Endothelial cell of umbilical vein (primary cell): Measurements from ENCODE around the gene SPG7. TPM values are rescaled to one million over a fixed set of nuclear protein-coding genes. Genes with fewer than 3 reads are reported as not detected.
A peak's percentile ranks its signal among the peaks of the same experiment; 100 is the strongest.

ENCODE experiments used
- BruUV-seq: library from RNA; stranded (reverse); fragments of 400-500 nt; replicated peaks from 2 replicates; lab custom pipeline; 2021; lab: Mats Ljungman, UMichigan
- CTCF ChIA-PET: fragments of 300-600, 350-600 bp; sonication (Branson Sonifier 250); formaldehyde crosslinking; loops from one replicate; lab custom pipeline; 2021; ENCODE audit warnings: antibody characterized with exemption, inconsistent platforms; lab: Charles Lee
- POLR2A ChIA-PET: fragments of 300-600, 350-600 bp; sonication (Branson Sonifier 250); formaldehyde crosslinking; loops from one replicate; lab custom pipeline; 2021; ENCODE audit warnings: antibody characterized with exemption, inconsistent platforms; lab: Charles Lee
- DNase-seq: peaks from one replicate; pipeline ENCODE4 v3.0.0-alpha.2; 2011; ENCODE audit warnings: low read depth, low spot score
- FAIRE-seq: peaks from 2 replicates; lab custom pipeline; 2011; peaks lifted over from hg19 to GRCh38; lab: Jason Lieb, UNC
- H2AFZ ChIP-seq: 2 replicates; pipeline ENCODE4 v1.6.0; 2012; ENCODE audit warnings: low read depth, low read length, control low read depth, inconsistent platforms
- H3K27ac ChIP-seq: 2 replicates; pipeline ENCODE4 v1.5.1; 2011; ENCODE audit warnings: low read depth, mild to moderate bottlenecking, control low read depth, low read length, moderate library complexity; ENCODE audit not compliant: insufficient read depth
- H3K27me3 ChIP-seq, 2 experiments: 2 replicates each; pipeline versions ENCODE4 v1.6.0 to v1.6.1; 2011; ENCODE audit warnings: low read length in 2 of 2, mixed read lengths in 1 of 2; ENCODE audit not compliant: control insufficient read depth in 2 of 2, insufficient read depth in 2 of 2
- H3K36me3 ChIP-seq, 2 experiments: 2 replicates in 1 of 2; 3 replicates in 1 of 2; pipeline ENCODE4 v1.5.1; 2011; ENCODE audit warnings: low read length in 2 of 2, mild to moderate bottlenecking in 1 of 2, moderate library complexity in 1 of 2; ENCODE audit not compliant: control insufficient read depth in 2 of 2, insufficient read depth in 2 of 2; ENCODE audit errors: extremely low read depth in 1 of 2
- H3K4me1 ChIP-seq: 3 replicates; pipeline ENCODE4 v1.5.1; 2011; ENCODE audit warnings: mild to moderate bottlenecking, low read length; ENCODE audit not compliant: control insufficient read depth, insufficient read depth; ENCODE audit errors: extremely low read depth
- H3K4me2 ChIP-seq: 2 replicates; pipeline ENCODE4 v1.6.1; 2011; ENCODE audit warnings: low read length, control low read depth, mixed read lengths; ENCODE audit not compliant: insufficient read depth
- H3K4me3 ChIP-seq, 3 experiments: fragments of 200-600 bp in 1 of 3; sonication (generic), shearing (Covaris generic) in 1 of 3; replicated peaks in 1 of 3; 2 replicates each; pipeline ENCODE4 v1.5.1; 2011 to 2016; ENCODE audit warnings: control low read depth in 3 of 3, low read length in 3 of 3, mild to moderate bottlenecking in 2 of 3, inconsistent platforms in 1 of 3, low read depth in 1 of 3, moderate library complexity in 1 of 3; ENCODE audit not compliant: insufficient read depth in 1 of 3
- H3K79me2 ChIP-seq: 2 replicates; pipeline ENCODE4 v1.6.0; 2012; ENCODE audit warnings: low read length, inconsistent platforms; ENCODE audit not compliant: control insufficient read depth, insufficient read depth
- H3K9ac ChIP-seq: replicated peaks from 2 replicates; pipeline ENCODE3; 2011; ENCODE audit warnings: low read length, control low read depth; ENCODE audit not compliant: insufficient read depth; ENCODE audit errors: extremely low read depth
- H3K9me1 ChIP-seq: replicated peaks from 3 replicates; pipeline ENCODE4 v1.6.0; 2011; ENCODE audit warnings: mild to moderate bottlenecking, low read length; ENCODE audit not compliant: control insufficient read depth, insufficient read depth; ENCODE audit errors: extremely low read depth
- H3K9me3 ChIP-seq: replicated peaks from 2 replicates; pipeline ENCODE4 v1.5.1; 2012; ENCODE audit warnings: low read length, inconsistent platforms; ENCODE audit not compliant: control insufficient read depth, insufficient read depth
- H4K20me1 ChIP-seq: replicated peaks from 2 replicates; pipeline ENCODE3; 2011; ENCODE audit warnings: mild to moderate bottlenecking, low read length; ENCODE audit not compliant: control insufficient read depth, insufficient read depth; ENCODE audit errors: extremely low read depth
- EZH2 ChIP-seq: IDR thresholded peaks from 2 replicates; pipeline ENCODE4 v1.6.1; 2012; ENCODE audit warnings: borderline replicate concordance, low read depth, mild to moderate bottlenecking, moderate library complexity, low read length, inconsistent platforms; ENCODE audit not compliant: severe bottlenecking
- FOS ChIP-seq: IDR thresholded peaks from 2 replicates; pipeline ENCODE4 v1.6.1; 2011; ENCODE audit warnings: mild to moderate bottlenecking, low read length, moderate library complexity, borderline replicate concordance; ENCODE audit not compliant: insufficient read depth
- GATA2 ChIP-seq: IDR thresholded peaks from 2 replicates; pipeline ENCODE4 v1.7.0; 2011; ENCODE audit warnings: low read depth, mild to moderate bottlenecking, moderate library complexity, mixed read lengths, low read length; ENCODE audit not compliant: insufficient read length, insufficient read depth
- JUN ChIP-seq: IDR thresholded peaks from 2 replicates; pipeline ENCODE4 v1.6.1; 2011; ENCODE audit warnings: borderline replicate concordance, low read depth; ENCODE audit not compliant: insufficient read length, insufficient read depth
- MAX ChIP-seq: IDR thresholded peaks from 2 replicates; pipeline ENCODE4 v1.6.1; 2011; ENCODE audit not compliant: insufficient read depth, insufficient read length
- MYC ChIP-seq: IDR thresholded peaks from one replicate; pipeline ENCODE4 v1.6.1; 2011; ENCODE audit warnings: mild to moderate bottlenecking, low read depth, low read length
- POLR2A ChIP-seq: IDR thresholded peaks from 2 replicates; pipeline ENCODE4 v1.6.1; 2012; ENCODE audit warnings: low read depth, mild to moderate bottlenecking, control low read depth, low read length
- POLR2AphosphoS5 ChIP-seq: IDR thresholded peaks from 2 replicates; pipeline ENCODE4 v1.6.1; 2012; ENCODE audit warnings: low read depth, mild to moderate bottlenecking, control low read depth, low read length, moderate library complexity; ENCODE audit not compliant: insufficient read depth
- dilution Hi-C: fragments of 300-500 bp; cut with MboI; formaldehyde crosslinking; loops from one replicate; pipeline ENCODE4 v1.15.0; 2019; ENCODE audit warnings: low sequenced_read_pairs; ENCODE audit not compliant: extremely low pct_ligation_motif_present
- intact Hi-C: fragments of 100-400 bp; cut with micrococcal nuclease; formaldehyde crosslinking; loops from one replicate; pipeline ENCODE4 v1.10.0; 2022
- polyA plus RNA-seq, 4 experiments: library from polyadenylated mRNA; depleted of rRNA in 3 of 4; stranded (reverse) in 3 of 4; unstranded in 1 of 4; fragments of >200 nt; gene quantifications; 2 replicates each; pipeline versions ENCODE4 v1.2.1 to v1.2.3, GENCODE V29; 2011 to 2012; ENCODE audit warnings: missing spikeins in 1 of 4
- total RNA-seq: library from RNA; stranded (reverse); gene quantifications from 2 replicates; pipeline ENCODE4 v1.2.3, GENCODE V29; 2021
- TF ChIP-seq, protein P1 (sequence below), 2 donors: IDR thresholded peaks; 1 replicate in 1 of 2; 2 replicates in 1 of 2; pipeline ENCODE4 v1.5.1; 2011; ENCODE audit warnings: low read length in 2 of 2, mild to moderate bottlenecking in 2 of 2, moderate library complexity in 2 of 2, control low read depth in 1 of 2, inconsistent platforms in 1 of 2, low read depth in 1 of 2; ENCODE audit not compliant: insufficient read depth in 1 of 2; ENCODE audit errors: extremely low read depth in 1 of 2

Gene SPG7
- total and polyA plus RNA-seq, 2 donors (not counting 3 experiments of a cell fraction or from before 2014, with no cell fraction given), result 90.2 to 146 TPM

DNA sequence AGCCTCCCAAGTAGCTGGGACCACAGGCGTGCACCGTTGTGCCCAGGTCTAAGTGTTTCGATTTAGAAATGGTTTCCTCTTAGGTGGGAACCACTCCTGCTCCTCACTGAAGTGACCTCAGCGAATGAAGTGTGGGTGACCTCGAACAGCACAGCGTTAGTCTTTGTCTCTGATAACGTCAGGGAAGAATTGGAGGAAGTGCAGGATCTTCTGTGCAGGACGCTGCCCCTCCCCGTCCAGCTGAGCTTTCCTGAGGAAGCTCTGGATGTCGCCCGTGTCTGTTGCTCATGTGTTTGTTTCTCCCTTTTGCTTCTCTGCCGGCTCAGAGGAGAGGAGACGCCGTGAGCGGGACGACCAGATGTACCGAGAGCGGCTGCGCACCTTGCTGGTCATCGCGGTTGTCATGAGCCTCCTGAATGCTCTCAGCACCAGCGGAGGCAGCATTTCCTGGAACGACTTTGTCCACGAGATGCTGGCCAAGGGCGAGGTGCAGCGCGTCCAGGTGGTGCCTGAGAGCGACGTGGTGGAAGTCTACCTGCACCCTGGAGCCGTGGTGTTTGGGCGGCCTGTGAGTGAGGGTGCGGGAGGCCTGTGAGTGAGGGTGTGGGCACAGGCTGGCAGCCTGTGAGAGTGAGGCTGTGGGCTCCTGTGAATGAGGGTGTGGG is 15.6 kb downstream of the SPG7 start:
- POLR2A ChIA-PET, result no interaction called here
- no peaks in the 10 kb centered on the region for H3K9me3 ChIP-seq
- FAIRE-seq, result peak; percentile 76
- no peak overlapping the region for H3K9ac ChIP-seq
- no peaks in the 10 kb centered on the region for H4K20me1 ChIP-seq
- DNase-seq, result peak; percentile 63
- H3K4me3 ChIP-seq, result no peak overlapping the region
- peaks cover 9 to 34% of the 10 kb centered on the region in 2 experiments for H3K36me3 ChIP-seq
- no peaks in the 10 kb centered on the region for H3K9me1 ChIP-seq
- no peaks in the 10 kb centered on the region for H3K27me3 ChIP-seq
- TF ChIP-seq EZH2 (no peak), MAX (no peak), POLR2AphosphoS5 (peak; percentile 38), MYC (no peak), GATA2 (peak; percentile 35), FOS (no peak), POLR2A (no peak), JUN (no peak)
- TF ChIP-seq, protein P1, sequence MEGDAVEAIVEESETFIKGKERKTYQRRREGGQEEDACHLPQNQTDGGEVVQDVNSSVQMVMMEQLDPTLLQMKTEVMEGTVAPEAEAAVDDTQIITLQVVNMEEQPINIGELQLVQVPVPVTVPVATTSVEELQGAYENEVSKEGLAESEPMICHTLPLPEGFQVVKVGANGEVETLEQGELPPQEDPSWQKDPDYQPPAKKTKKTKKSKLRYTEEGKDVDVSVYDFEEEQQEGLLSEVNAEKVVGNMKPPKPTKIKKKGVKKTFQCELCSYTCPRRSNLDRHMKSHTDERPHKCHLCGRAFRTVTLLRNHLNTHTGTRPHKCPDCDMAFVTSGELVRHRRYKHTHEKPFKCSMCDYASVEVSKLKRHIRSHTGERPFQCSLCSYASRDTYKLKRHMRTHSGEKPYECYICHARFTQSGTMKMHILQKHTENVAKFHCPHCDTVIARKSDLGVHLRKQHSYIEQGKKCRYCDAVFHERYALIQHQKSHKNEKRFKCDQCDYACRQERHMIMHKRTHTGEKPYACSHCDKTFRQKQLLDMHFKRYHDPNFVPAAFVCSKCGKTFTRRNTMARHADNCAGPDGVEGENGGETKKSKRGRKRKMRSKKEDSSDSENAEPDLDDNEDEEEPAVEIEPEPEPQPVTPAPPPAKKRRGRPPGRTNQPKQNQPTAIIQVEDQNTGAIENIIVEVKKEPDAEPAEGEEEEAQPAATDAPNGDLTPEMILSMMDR (IDR thresholded peaks at IDR 0.05; ENCODE audit: extremely low read depth in 1 of 2, insufficient read depth in 1 of 2, low read depth in 1 of 2, low read length in 2 of 2), result no peak
- BruUV-seq, result no TSS peak
- peaks cover 12% of the 10 kb centered on the region for H3K4me1 ChIP-seq
- CTCF ChIA-PET, result interaction anchor here (1.0 to 1.1 kb wide), 2 partner anchors 12 to 34 kb away, joined by 4 to 7 read pairs; no protein-coding TSS in a partner anchor
- peak overlapping the region; percentile 30 for H3K27ac ChIP-seq
- dilution Hi-C loops, result no loop called here
- no peak overlapping the region for H2AFZ ChIP-seq
- intact Hi-C loops, result loop anchor here (5.0 kb wide), 1 partner anchor 33 kb away; no protein-coding TSS in a partner anchor
- peaks cover 42% of the 10 kb centered on the region for H3K79me2 ChIP-seq
- peak overlapping the region; percentile 5 for H3K4me2 ChIP-seq
